HG02588 (cell line): Measurements from ENCODE around the gene TMEM163.
"Not testable (repeated sequence)": the region's sequence is repeated elsewhere in the genome, so short reads cannot be mapped to it uniquely, and the experiment has no call there.

ENCODE experiments used
- ATAC-seq: cut with Tn5 transposase; IDR thresholded peaks from one replicate; pipeline ENCODE4 v1.9.1; 2021; ENCODE audit warnings: mild to moderate bottlenecking, moderate library complexity; ENCODE audit not compliant: unreplicated experiment

The TMEM163 gene

GRCh38 chr2:134583997-134584520 lies 134.7 kb downstream of the TMEM163 start:
- no peak for ATAC-seq

- ATAC-seq: no peak
Observed at GRCh38 chr2:134583462-134583861, 135.3 kb downstream of the TMEM163 start.

- ATAC-seq: no peak
Observed at GRCh38 chr2:134582547-134582899, 136.3 kb downstream of the TMEM163 start.

GRCh38 chr2:134581877-134582546 lies 136.8 kb downstream of the TMEM163 start:
- no peak for ATAC-seq

- no peak for ATAC-seq
Observed at GRCh38 chr2:134578316-134578715, 140.5 kb downstream of the TMEM163 start.

- ATAC-seq: no peak
Observed at GRCh38 chr2:134576478-134576877, 142.3 kb downstream of the TMEM163 start.

- ATAC-seq: no peak
Observed at GRCh38 chr2:134575888-134576287, 142.9 kb downstream of the TMEM163 start.

GRCh38 chr2:134574611-134575330 lies 144.0 kb downstream of the TMEM163 start:
- no peak for ATAC-seq

GRCh38 chr2:134573724-134574123 lies 145.1 kb downstream of the TMEM163 start:
- ATAC-seq: no peak

GRCh38 chr2:134573085-134573370 lies 145.8 kb downstream of the TMEM163 start:
- no peak for ATAC-seq

- ATAC-seq: no peak
Observed at GRCh38 chr2:134572314-134573084, 146.3 kb downstream of the TMEM163 start.

- ATAC-seq: no peak
Observed at GRCh38 chr2:134570676-134571075, 148.1 kb downstream of the TMEM163 start.

GRCh38 chr2:134568413-134568812 lies 150.4 kb downstream of the TMEM163 start:
- no peak for ATAC-seq

GRCh38 chr2:134567666-134568065 lies 151.1 kb downstream of the TMEM163 start:
- no peak for ATAC-seq

GRCh38 chr2:134564955-134565354 lies 153.8 kb downstream of the TMEM163 start:
- ATAC-seq: not testable (repeated sequence)

- no peak for ATAC-seq
Observed at GRCh38 chr2:134564549-134564948, 154.3 kb downstream of the TMEM163 start.

GRCh38 chr2:134558208-134558830 lies 160.5 kb downstream of the TMEM163 start:
- ATAC-seq: no peak

- ATAC-seq: no peak
Observed at GRCh38 chr2:134555411-134555810, 163.4 kb downstream of the TMEM163 start.

- ATAC-seq: no peak
Observed at GRCh38 chr2:134553657-134554056, 165.1 kb downstream of the TMEM163 start.

- ATAC-seq: no peak
Observed at GRCh38 chr2:134550566-134551164, 168.1 kb downstream of the TMEM163 start.

- ATAC-seq: no peak
Observed at GRCh38 chr2:134549104-134549503, 169.7 kb downstream of the TMEM163 start.
